DND-41 (cell line): ENCODE results near the gene HMG20B.

Experiments used
- EZH2 ChIP-seq: IDR thresholded peaks from 3 replicates; pipeline ENCODE4 v1.6.1; 2012; ENCODE audit warnings: borderline replicate concordance, low read depth, mild to moderate bottlenecking, moderate library complexity, low read length, inconsistent platforms; ENCODE audit not compliant: severe bottlenecking
- TF ChIP-seq, protein P1 (sequence below): IDR thresholded peaks from 2 replicates; pipeline ENCODE4 v1.5.1; 2012; ENCODE audit warnings: borderline replicate concordance, low read length, moderate library complexity, mild to moderate bottlenecking; ENCODE audit not compliant: poor library complexity, severe bottlenecking; ENCODE audit errors: extremely low read depth

DNA sequence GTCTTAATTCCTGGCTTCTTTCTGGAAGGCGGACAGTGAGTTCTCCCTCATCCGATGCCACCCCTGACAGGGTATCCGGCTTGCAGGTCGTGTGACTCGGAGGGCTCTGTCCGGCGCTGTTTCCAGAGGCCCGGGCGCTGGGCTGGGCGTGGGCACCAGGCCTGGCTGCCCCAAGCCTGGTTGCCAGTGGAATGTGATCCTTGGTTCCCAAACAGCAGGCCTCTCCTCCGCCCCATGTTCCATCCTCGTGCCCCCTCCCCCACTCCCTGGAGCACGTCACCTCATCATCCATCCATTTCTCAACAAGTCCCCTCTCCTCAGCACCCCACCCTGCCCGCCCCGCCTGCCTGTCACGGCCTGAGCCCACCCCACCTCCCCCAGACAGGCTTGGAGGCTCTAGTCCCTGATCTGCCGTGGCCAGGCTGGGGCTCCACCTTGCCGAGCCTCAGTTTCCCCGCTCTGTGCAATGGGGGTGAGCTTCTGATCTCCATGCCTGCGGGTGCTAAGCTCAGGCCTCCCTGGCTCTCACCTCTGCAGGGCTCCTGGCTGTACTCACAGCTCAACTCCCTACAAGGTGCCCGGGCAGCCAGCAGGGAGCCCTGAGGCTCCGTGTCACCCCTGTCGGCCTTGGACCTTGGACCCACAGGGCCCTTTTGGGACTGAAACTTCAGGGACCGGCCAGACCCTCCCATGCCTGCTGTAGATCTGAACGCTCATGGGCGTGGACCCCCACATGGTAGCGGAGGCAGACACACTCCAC is 31.7 kb downstream of the HMG20B start:
- TF ChIP-seq, protein P1, sequence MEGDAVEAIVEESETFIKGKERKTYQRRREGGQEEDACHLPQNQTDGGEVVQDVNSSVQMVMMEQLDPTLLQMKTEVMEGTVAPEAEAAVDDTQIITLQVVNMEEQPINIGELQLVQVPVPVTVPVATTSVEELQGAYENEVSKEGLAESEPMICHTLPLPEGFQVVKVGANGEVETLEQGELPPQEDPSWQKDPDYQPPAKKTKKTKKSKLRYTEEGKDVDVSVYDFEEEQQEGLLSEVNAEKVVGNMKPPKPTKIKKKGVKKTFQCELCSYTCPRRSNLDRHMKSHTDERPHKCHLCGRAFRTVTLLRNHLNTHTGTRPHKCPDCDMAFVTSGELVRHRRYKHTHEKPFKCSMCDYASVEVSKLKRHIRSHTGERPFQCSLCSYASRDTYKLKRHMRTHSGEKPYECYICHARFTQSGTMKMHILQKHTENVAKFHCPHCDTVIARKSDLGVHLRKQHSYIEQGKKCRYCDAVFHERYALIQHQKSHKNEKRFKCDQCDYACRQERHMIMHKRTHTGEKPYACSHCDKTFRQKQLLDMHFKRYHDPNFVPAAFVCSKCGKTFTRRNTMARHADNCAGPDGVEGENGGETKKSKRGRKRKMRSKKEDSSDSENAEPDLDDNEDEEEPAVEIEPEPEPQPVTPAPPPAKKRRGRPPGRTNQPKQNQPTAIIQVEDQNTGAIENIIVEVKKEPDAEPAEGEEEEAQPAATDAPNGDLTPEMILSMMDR, result no peak
- no peak for TF ChIP-seq EZH2
